GM21786 (cell line): Measurements from ENCODE around the gene TIAM2.
A peak's percentile ranks its signal among the peaks of the same experiment; 100 is the strongest.

Experiments
- ATAC-seq: cut with Tn5 transposase; IDR thresholded peaks from one replicate; pipeline ENCODE4 v1.9.1; 2021; ENCODE audit not compliant: unreplicated experiment

The TIAM2 gene

DNA sequence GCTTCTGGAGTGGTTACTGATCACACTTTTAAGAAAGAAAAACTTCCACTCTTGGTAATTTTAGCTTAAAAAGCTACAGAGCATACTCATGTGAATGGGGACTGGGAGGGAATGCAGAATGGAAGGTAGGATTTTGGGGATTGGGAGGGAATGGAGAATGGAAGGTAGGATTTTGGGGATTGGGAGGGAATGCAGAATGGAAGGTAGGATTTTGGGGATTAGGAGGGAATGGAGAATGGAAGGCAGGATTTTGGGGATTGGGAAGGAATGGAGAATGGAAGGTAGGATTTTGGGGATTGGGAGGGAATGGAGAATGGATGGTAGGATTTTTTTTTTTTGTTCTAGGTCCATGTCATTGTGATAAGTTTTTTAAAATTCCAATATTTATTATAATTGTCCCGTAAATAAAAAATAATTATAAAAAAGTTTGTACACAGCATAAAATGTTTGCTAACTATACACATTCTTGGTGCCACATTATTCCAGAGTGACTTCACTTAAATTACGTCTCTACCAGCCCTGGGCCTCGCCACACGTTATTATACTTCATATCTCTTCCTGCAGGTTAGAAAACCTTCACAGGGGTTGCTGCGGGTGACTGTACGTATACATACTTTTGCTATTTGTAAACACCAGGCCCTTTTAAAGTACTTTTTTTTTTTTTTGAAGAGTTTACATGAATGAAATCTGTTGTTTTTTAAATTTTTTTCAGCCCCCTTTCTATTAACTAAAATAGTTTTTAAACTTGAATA, 127.3 kb downstream of the TIAM2 start:
- ATAC-seq, result no peak

GRCh38 chr6:155123520-155123919, 128.4 kb downstream of the TIAM2 start:
- no peak for ATAC-seq

GRCh38 chr6:155125906-155126305, 130.8 kb downstream of the TIAM2 start:
- ATAC-seq, result no peak

GRCh38 chr6:155126727-155127439, 131.8 kb downstream of the TIAM2 start:
- peak; percentile 48 for ATAC-seq

DNA sequence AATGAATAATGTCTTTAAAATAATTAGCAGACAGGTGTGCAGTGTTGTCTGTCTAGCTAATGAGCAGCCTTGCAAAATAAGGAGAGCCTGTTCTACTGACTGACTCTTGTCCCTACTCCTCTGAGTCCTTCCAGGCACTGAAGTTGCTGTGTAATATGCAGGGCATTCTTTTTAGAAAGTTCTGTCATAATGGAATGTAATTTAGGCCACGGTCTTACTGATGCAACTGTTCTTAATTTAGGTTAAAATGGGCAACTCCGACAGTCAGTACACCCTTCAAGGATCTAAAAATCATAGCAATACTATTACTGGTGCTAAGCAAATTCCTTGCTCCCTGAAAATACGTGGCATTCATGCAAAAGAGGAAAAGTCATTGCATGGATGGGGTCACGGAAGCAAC, 133.9 kb downstream of the TIAM2 start:
- no peak for ATAC-seq

- ATAC-seq, result no peak
Observed at GRCh38 chr6:155129744-155130143, 134.6 kb downstream of the TIAM2 start.

DNA sequence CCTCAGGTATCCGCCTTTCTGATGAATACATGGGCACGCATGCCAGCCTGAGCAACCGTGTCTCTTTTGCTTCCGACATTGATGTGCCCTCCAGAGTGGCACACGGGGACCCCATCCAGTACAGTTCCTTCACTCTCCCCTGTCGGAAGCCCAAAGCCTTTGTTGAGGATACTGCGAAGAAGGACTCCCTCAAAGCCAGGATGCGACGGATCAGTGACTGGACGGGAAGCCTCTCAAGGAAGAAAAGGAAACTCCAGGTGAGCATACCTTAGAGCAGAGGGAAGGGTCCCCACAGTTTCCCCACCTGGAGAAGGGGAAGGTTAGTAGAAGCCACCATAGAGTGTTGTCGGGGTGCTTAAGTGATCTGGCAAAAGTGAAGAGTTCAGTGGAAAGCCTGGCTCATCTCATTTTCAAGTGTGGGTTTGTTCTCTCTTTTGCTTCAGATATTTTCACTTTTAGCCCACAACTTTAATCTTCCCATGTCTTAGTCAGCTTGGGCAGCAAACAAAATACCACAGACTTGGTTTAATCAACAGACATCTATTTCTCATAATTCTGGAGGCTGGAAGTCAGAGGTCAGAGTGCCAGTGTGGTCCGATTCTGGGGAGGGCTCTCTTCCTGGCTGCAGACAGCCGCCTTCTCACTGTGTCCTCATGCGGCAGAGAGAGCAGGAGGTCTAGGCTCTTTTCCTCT, 135.2 kb downstream of the TIAM2 start:
- ATAC-seq, result no peak

- ATAC-seq, result no peak
Observed at GRCh38 chr6:155132617-155133016, 137.5 kb downstream of the TIAM2 start.

DNA sequence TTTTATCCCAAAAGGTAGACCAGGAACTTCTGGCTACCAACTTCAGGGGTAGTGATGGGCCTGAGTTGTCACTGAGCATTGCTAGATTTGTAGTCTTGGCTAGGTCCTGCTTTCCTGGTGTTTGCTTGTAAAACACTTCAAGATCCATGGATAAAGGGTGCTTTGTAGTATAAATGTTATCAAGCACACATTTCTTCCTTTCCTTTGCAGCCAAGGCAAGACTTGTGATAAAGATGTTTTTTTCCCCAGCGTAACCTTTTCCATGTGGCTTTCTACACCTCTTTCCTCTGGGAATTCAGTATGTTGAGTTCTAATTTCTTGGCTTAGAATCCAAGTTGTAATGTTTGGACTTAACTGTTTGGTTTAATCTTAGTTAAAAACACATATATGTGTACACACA, 145.9 kb downstream of the TIAM2 start:
- no peak for ATAC-seq

- no peak for ATAC-seq
Observed at GRCh38 chr6:155141512-155141911, 146.4 kb downstream of the TIAM2 start.

DNA sequence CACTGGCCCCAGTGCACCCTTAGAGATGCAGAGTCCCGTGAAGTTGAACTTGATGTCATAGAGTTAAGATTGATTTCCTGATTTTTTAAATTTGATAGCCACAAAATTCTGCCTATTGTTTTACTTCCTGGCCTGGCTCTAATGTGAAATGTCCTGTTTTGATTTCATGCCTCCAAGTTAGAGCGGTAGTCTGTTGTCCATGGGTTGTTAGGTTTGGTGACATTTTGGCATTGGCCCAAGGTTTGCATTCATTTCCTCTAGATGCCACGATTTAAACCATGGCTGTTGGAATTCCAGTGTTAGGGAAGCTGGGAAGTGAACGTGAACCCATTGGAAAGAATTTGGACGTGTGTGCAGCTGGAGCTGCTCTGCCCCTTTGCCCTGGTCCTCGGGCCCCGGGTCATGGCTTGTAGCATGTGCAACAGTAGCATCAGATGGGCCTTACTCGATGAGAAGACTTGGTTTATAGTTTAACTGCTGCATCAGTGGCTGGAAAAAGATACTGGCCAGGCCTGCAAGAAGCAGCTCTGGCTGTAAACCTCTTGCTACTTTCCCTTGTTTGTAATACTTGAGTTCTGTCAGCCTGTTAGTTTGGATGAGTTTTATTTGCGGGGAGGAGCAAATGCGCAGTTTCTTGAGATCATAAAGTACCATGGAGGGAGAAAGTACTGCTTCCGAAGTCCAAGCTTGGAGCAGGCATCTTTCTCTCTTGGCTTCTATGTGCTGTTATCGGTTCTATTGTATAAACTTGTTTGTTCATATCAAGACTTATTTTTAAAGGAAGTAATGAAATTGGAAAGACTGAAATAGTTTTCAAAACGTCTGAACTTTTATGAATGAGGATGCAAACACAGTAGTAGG, 147.3 kb downstream of the TIAM2 start:
- no peak for ATAC-seq

DNA sequence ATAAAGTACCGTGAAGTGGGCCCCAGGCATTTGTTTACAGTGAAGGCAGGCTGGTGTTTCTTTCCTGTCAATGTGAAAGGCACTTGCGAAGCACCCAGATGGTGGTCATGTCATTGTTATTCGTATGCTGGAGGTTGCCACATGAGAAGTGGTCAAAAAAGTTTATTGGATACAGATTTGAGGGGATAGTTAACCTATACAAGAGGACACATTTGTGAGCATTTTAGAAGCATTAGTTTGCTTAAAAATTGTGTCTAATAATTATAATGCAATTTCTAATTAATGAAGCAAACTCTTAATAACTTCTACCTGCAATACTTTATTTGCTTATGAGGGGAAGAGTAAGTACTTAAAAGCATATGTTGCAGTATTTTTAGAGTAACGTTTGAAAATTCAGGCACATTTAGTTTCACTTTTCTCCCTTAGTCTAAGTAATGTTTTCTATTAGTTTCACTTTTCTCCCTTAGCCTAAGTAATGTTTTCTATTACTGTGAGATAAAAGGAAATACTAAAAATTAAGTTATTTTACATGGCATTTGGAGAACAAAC, 148.0 kb downstream of the TIAM2 start:
- ATAC-seq, result no peak

GRCh38 chr6:155143578-155144106, 148.5 kb downstream of the TIAM2 start:
- ATAC-seq, result no peak

DNA sequence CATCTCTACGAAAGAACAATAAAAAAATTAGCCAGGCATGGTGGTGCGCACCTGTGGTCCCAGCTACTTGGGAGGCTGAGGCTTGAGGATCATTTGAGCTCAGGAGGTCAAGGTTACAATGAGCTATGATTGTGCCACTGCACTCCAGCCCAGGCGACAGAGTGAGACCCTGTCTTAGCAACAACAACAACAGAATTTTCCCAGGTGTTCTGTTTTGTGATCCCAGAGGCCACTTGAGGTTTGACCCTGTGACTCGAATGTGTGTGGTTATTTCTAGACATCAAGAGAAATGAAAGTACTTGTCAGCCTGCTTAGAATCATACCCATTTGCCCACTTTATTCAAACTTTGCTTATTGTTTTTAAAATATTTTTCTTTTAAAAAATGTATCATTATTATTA, 151.1 kb downstream of the TIAM2 start:
- no peak for ATAC-seq

GRCh38 chr6:155147958-155148663, 153.0 kb downstream of the TIAM2 start:
- ATAC-seq, result no peak

GRCh38 chr6:155150967-155151671, 156.0 kb downstream of the TIAM2 start:
- no peak for ATAC-seq

DNA sequence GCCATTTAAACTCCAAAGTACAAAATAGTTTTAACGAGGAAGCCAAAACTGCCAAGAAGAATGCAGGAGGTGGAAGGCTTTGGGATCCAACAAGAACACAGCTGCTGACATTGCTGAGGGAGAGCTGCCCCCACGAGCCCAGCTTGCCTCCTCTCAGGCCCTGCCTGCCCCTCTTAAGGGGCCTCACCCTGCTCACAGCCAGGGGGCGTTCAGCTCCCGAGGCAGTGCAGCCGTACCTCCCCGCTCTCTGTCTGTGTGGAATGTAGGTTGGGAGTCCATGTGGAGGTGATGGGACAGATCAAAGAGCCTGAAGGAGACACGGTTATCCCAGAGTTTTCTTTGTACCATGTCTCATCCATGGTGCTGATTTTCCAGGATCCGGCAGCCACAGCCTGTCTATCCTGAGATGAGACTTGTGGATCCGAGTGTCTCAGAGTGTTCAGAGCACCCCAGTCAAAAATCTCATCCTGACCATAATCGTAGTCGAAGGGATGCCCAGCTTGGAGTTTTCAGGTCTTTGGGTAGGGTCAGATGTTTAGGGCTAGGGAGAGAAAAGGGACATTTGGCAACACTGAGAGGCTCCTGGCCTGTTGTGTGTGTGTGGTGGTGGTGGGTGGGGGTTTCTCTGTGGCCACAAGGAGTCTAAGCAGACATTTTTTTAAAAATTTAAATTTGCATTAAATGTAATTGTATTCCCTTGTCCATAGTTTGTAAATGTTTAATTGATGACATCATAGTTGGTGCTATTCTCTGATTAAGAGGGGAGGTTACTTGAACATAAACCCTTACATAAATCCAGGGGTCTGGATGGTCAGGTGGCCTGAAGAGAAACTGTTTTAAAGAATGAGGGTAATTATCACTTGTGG, 157.3 kb downstream of the TIAM2 start:
- ATAC-seq, result no peak

- no peak for ATAC-seq
Observed at GRCh38 chr6:155154158-155154830, 159.2 kb downstream of the TIAM2 start.
